Hepatocyte (in vitro differentiated cells): ENCODE results near the gene PACRG. TPM values are rescaled to one million over a fixed set of nuclear protein-coding genes. Genes with fewer than 3 reads are reported as not detected.

ENCODE experiments used
- DNase-seq: peaks from one replicate; pipeline ENCODE4 v3.0.0-alpha.2; 2016; ENCODE audit warnings: low spot score
- H2AFZ ChIP-seq: fragments of 200-600 bp; sonication (generic); 2 replicates; pipeline ENCODE4 v1.6.0; 2016; ENCODE audit warnings: antibody characterized with exemption, mild to moderate bottlenecking
- H3K27ac ChIP-seq: fragments of 200-600 bp; sonication (generic); 2 replicates; pipeline ENCODE4 v1.5.1; 2016; ENCODE audit warnings: mild to moderate bottlenecking
- H3K27me3 ChIP-seq: fragments of 200-600 bp; sonication (generic); 2 replicates; pipeline ENCODE4 v1.6.1; 2016
- H3K36me3 ChIP-seq: fragments of 200-600 bp; sonication (generic); replicated peaks from 2 replicates; pipeline ENCODE4 v1.5.1; 2016; ENCODE audit warnings: low read depth; ENCODE audit not compliant: insufficient read depth
- H3K4me1 ChIP-seq: fragments of 200-600 bp; sonication (generic); 2 replicates; pipeline ENCODE4 v1.5.1; 2016; ENCODE audit warnings: mild to moderate bottlenecking, moderate library complexity; ENCODE audit not compliant: insufficient read depth
- H3K4me2 ChIP-seq: fragments of 200-600 bp; sonication (generic); 2 replicates; pipeline ENCODE4 v1.6.0; 2016
- H3K4me3 ChIP-seq: fragments of 200-600 bp; sonication (generic); 2 replicates; pipeline ENCODE4 v1.5.1; 2016; ENCODE audit warnings: mild to moderate bottlenecking
- H3K79me2 ChIP-seq: fragments of 200-600 bp; sonication (generic); 2 replicates; pipeline ENCODE4 v1.6.0; 2017; ENCODE audit warnings: mild to moderate bottlenecking
- H3K9me2 ChIP-seq: fragments of 200-600 bp; sonication (generic); replicated peaks from 2 replicates; pipeline ENCODE4 v1.6.0; 2017; ENCODE audit warnings: mild to moderate bottlenecking; ENCODE audit not compliant: insufficient read depth
- H3K9me3 ChIP-seq: fragments of 200-600 bp; sonication (generic); 2 replicates; pipeline ENCODE4 v1.5.1; 2016; ENCODE audit warnings: low read depth, mild to moderate bottlenecking
- H4K20me1 ChIP-seq: fragments of 200-600 bp; sonication (generic); 2 replicates; pipeline ENCODE4 v1.6.0; 2016; ENCODE audit warnings: mild to moderate bottlenecking; ENCODE audit not compliant: insufficient read depth, poor library complexity, severe bottlenecking
- CTCF ChIP-seq: fragments of 200-600 bp; sonication (generic); IDR thresholded peaks from 2 replicates; pipeline ENCODE4 v1.5.1; 2016; ENCODE audit warnings: antibody characterized with exemption, mild to moderate bottlenecking; ENCODE audit not compliant: poor library complexity
- EZH2 ChIP-seq: fragments of 200-600 bp; sonication (generic); IDR thresholded peaks from 2 replicates; pipeline ENCODE4 v1.6.1; 2016; ENCODE audit warnings: antibody characterized with exemption, mild to moderate bottlenecking, borderline replicate concordance
- EZH2phosphoT487 ChIP-seq: fragments of 200-600 bp; sonication (generic); IDR thresholded peaks from one replicate; pipeline ENCODE4 v1.6.1; 2018; ENCODE audit warnings: antibody characterized with exemption, mild to moderate bottlenecking, low read depth, moderate library complexity; ENCODE audit not compliant: unreplicated experiment, severe bottlenecking
- WGBS: methylation state at CpG from one replicate; pipeline ENCODE4 v1.1.6; 2016; ENCODE audit warnings: low lambda C conversion rate; ENCODE audit errors: missing lambda C conversion rate; 5-methylcytosine and 5-hydroxymethylcytosine counted together
- polyA plus RNA-seq: library from polyadenylated mRNA; unstranded; fragments of >200 nt; fragmentation: Nextera tagmentation; extraction: Ambion mirVana; gene quantifications from 2 replicates; pipeline ENCODE4 v1.2.1, GENCODE V29; 2016
- total RNA-seq: library from RNA; depleted of rRNA; stranded (reverse); fragments of >200 nt; gene quantifications from 2 replicates; pipeline ENCODE4 v1.2.3, GENCODE V29; 2014

PACRG gene
- total and polyA plus RNA-seq, 2 experiments from 2014 or later = 0.91 to 2.6 TPM

- Histone ChIP-seq H3K4me1 (no peaks in the 10 kb centered on the region), H3K9me3 (no peaks in the 10 kb centered on the region), H2AFZ (no peak overlapping the region), H3K36me3 (no peaks in the 10 kb centered on the region), H4K20me1 (no peaks in the 10 kb centered on the region), H3K27me3 (no peaks in the 10 kb centered on the region), H3K4me3 (no peak overlapping the region), H3K9me2 (no peaks in the 10 kb centered on the region), H3K79me2 (no peaks in the 10 kb centered on the region), H3K27ac (no peak overlapping the region), H3K4me2 (no peak overlapping the region)
- no peak for DNase-seq
- 70% methylated on average over 2 of the region's 2 CpGs for WGBS
- no peak for TF ChIP-seq EZH2phosphoT487
- no peak for TF ChIP-seq EZH2
- no peak for TF ChIP-seq CTCF
Observed at GRCh38 chr6:162721404-162721687, 6.4 kb upstream of the PACRG start.

GRCh38 chr6:162722226-162722625 is 5.5 kb upstream of the PACRG start:
- H4K20me1 ChIP-seq = no peaks in the 10 kb centered on the region
- TF ChIP-seq EZH2 = no peak
- no peak for TF ChIP-seq EZH2phosphoT487
- TF ChIP-seq CTCF = no peak
- no peaks in the 10 kb centered on the region for H3K79me2 ChIP-seq
- H3K36me3 ChIP-seq = no peaks in the 10 kb centered on the region
- no peaks in the 10 kb centered on the region for H3K9me2 ChIP-seq
- H3K4me3 ChIP-seq = no peak overlapping the region
- 91% methylated on average over 2 of the region's 2 CpGs for WGBS
- no peaks in the 10 kb centered on the region for H3K27me3 ChIP-seq
- peaks cover 3% of the 10 kb centered on the region for H3K4me1 ChIP-seq
- no peak overlapping the region for H3K27ac ChIP-seq
- no peak for DNase-seq
- no peak overlapping the region for H2AFZ ChIP-seq
- no peak overlapping the region for H3K4me2 ChIP-seq
- no peaks in the 10 kb centered on the region for H3K9me3 ChIP-seq

GRCh38 chr6:162722633-162723032 is 5.1 kb upstream of the PACRG start:
- Histone ChIP-seq H3K4me1 (peaks cover 3% of the 10 kb centered on the region), H3K27me3 (no peaks in the 10 kb centered on the region), H3K79me2 (no peaks in the 10 kb centered on the region), H3K36me3 (no peaks in the 10 kb centered on the region), H3K9me2 (no peaks in the 10 kb centered on the region), H3K4me2 (no peak overlapping the region), H3K9me3 (no peaks in the 10 kb centered on the region), H3K27ac (no peak overlapping the region), H3K4me3 (no peak overlapping the region), H2AFZ (no peak overlapping the region), H4K20me1 (no peaks in the 10 kb centered on the region)
- TF ChIP-seq EZH2phosphoT487 (no peak), EZH2 (no peak), CTCF (no peak)
- 91% methylated on average over 1 of the region's 1 CpG for WGBS
- no peak for DNase-seq

GRCh38 chr6:162726947-162727321 is 840 bp upstream of the PACRG start:
- H3K4me2 ChIP-seq = peak overlapping the region; percentile 78
- H3K9me2 ChIP-seq = no peaks in the 10 kb centered on the region
- DNase-seq = no peak
- H3K27me3 ChIP-seq = no peaks in the 10 kb centered on the region
- peaks cover 3% of the 10 kb centered on the region for H3K4me1 ChIP-seq
- H4K20me1 ChIP-seq = no peaks in the 10 kb centered on the region
- H3K79me2 ChIP-seq = no peaks in the 10 kb centered on the region
- peak overlapping the region; percentile 28 for H3K4me3 ChIP-seq
- no peak for TF ChIP-seq EZH2
- no peak for TF ChIP-seq CTCF
- TF ChIP-seq EZH2phosphoT487 = no peak
- no peaks in the 10 kb centered on the region for H3K36me3 ChIP-seq
- peak overlapping the region; percentile 80 for H2AFZ ChIP-seq
- no peaks in the 10 kb centered on the region for H3K9me3 ChIP-seq
- peak overlapping the region; percentile 76 for H3K27ac ChIP-seq
- WGBS = 16% methylated on average over 10 of the region's 13 CpGs
